AG04450 (cell line): ENCODE measurements around the gene IL17C. TPM values are rescaled to one million over a fixed set of nuclear protein-coding genes. Genes with fewer than 3 reads are reported as not detected.

ENCODE experiments used
- CTCF ChIA-PET: fragments of 300-600, 350-600 bp; formaldehyde crosslinking; extraction: SDS; loops from one replicate; lab custom pipeline; 2022; ENCODE audit warnings: antibody characterized with exemption, inconsistent platforms; lab: Charles Lee
- POLR2A ChIA-PET: fragments of 350-600 bp; formaldehyde crosslinking; extraction: SDS; loops from one replicate; lab custom pipeline; 2021; ENCODE audit warnings: antibody characterized with exemption, inconsistent platforms; lab: Yijun Ruan, JAX
- DNase-seq: peaks from one replicate; pipeline ENCODE4 v3.0.0-alpha.2; 2011; ENCODE audit warnings: low read depth, low spot score
- H3K27ac ChIP-seq: one replicate; pipeline ENCODE4 v1.5.1; 2012; ENCODE audit warnings: low read depth, low read length, control low read depth
- H3K27me3 ChIP-seq: one replicate; pipeline ENCODE4 v1.6.0; 2012; ENCODE audit warnings: low read length; ENCODE audit not compliant: control insufficient read depth, insufficient read depth
- H3K4me3 ChIP-seq: 2 replicates; pipeline ENCODE4 v1.5.1; 2011; ENCODE audit warnings: mild to moderate bottlenecking, low read depth, low read length, control low read depth
- H3K9me3 ChIP-seq: 2 replicates; pipeline ENCODE4 v1.5.1; 2012; ENCODE audit warnings: low read length; ENCODE audit not compliant: control insufficient read depth, insufficient read depth
- polyA plus RNA-seq: library from polyadenylated mRNA; depleted of rRNA; stranded (reverse); fragments of >200 nt; gene quantifications from 2 replicates; pipeline ENCODE4 v1.2.3, GENCODE V29; 2011
- TF ChIP-seq, protein P1 (sequence below): IDR thresholded peaks from 2 replicates; pipeline ENCODE4 v1.5.1; 2011; ENCODE audit warnings: low read depth, low read length, control low read depth, inconsistent platforms

The IL17C gene
- polyA plus RNA-seq, 1 experiment = not detected

DNA sequence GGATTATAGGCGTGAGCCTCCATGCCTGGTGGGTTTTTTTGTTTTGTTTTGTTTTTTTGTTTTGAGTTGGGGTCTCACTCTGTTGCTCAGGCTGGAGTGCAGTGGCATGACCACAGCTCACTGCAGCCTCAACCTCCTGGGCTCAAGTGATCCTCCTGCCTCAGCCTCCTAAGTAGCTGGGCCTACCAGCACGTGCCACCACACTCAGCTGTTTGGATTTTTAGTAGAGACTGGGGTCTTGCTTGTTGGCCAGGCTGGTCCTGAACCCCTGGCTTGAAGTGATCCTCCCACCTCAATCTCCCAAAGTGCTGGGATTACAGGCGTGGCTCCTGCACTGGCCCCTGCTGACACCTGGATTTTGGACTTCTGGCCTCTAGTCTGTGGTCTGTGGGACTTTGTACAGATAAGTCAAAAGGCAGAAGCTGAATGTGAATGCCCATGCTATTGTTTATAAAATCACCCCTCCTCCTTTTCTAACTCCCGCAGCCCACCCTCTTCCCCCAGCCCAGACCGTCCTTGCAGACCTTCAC lies 42.2 kb downstream of the IL17C start:
- no peak for DNase-seq
- H3K27ac ChIP-seq = no peak overlapping the region
- POLR2A ChIA-PET = interaction anchor here (0.7 kb wide), 1 partner anchor 18 kb away, joined by 10 read pairs; the partner anchor contains the start of gene MVD
- H3K9me3 ChIP-seq = no peaks in the 10 kb centered on the region; the same call in 1 of the 2 replicates
- TF ChIP-seq, protein P1, sequence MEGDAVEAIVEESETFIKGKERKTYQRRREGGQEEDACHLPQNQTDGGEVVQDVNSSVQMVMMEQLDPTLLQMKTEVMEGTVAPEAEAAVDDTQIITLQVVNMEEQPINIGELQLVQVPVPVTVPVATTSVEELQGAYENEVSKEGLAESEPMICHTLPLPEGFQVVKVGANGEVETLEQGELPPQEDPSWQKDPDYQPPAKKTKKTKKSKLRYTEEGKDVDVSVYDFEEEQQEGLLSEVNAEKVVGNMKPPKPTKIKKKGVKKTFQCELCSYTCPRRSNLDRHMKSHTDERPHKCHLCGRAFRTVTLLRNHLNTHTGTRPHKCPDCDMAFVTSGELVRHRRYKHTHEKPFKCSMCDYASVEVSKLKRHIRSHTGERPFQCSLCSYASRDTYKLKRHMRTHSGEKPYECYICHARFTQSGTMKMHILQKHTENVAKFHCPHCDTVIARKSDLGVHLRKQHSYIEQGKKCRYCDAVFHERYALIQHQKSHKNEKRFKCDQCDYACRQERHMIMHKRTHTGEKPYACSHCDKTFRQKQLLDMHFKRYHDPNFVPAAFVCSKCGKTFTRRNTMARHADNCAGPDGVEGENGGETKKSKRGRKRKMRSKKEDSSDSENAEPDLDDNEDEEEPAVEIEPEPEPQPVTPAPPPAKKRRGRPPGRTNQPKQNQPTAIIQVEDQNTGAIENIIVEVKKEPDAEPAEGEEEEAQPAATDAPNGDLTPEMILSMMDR = no peak
- H3K4me3 ChIP-seq = no peak overlapping the region
- peaks cover 6% of the 10 kb centered on the region for H3K27me3 ChIP-seq
- CTCF ChIA-PET = interaction anchor here (0.6 kb wide), 2 partner anchors 9 to 59 kb away, joined by 3 to 4 read pairs; no protein-coding TSS in a partner anchor

DNA sequence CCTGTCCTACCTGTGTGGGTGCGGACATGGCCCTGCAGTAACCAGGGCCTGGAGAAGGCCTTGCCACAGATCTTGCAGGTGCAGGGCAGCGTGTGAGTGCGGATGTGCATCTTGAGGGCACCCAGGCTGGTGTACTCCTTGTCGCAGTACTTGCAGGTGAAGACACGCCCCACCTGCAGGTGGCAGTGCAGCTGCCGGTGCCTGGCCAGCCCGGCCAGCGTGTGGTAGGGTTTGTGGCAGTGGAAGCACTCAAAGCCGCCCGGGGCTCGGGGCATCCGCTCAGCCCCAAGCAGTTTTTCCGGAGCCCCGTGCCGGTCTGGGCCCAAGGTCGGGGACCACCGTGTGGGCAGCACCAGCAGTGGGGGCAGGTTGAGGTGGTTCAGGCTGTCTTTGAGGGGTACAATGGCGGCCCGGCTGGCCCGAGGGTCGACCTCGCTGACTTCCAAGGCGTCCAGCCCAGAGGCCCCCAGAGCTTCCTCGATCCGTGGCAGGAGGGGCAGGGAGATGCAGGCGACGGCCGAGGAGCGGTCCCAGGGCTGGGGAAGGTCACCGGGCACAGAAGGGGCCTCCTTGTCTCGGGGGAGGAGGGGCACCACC lies 42.8 kb downstream of the IL17C start:
- ChIA-PET POLR2A (interaction anchor here (0.8 kb wide), 1 partner anchor 18 kb away, joined by 3 read pairs; the partner anchor contains the start of gene MVD), CTCF (no interaction called here)
- TF ChIP-seq, protein P1 = peak; percentile 11; the same call in 1 of the 2 replicates

DNA sequence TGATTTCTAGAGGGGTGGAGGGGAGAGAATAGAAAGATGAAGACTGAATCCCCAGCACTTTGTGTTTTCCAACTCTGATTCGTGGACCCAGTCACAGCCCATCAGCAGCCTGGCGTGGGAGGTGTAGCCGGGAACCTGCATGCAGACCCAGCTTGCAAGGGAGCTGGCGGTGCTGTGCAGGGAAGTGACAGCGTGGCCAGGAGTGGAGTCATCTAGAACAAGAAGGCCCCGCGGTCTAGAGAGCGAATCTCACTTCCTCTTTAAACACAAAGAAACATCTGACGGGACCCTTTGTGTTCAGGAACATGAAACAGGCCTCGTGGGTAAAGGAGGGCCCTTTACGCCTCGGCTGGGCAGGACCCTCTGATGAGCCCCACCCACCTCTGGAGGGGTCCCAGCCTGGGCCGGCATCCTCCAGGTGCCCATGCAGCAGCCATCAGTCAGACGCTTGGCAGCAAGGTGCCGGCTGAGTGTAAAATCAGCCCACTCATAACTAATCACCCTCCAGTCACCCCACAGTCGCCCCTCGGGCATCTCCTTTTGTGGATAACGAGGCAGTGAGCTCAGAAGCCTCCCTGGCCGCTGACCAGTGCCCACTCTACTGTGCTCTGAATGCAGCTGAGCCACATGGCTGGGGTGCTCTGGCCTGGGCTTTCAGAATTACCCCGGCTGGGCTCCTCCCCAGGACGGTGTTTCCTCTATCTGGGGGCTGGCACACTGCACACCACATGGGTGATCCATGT lies 43.5 kb downstream of the IL17C start:
- no peak for DNase-seq
- TF ChIP-seq, protein P1 = no peak

More for the DNA sequence above, 42.8 kb downstream of the IL17C start:
- Histone ChIP-seq H3K4me3 (no peak overlapping the region), H3K27ac (no peak overlapping the region), H3K9me3 (no peaks in the 10 kb centered on the region; the same call in 1 of the 2 replicates), H3K27me3 (peaks cover 8% of the 10 kb centered on the region)
- no peak for DNase-seq

DNA sequence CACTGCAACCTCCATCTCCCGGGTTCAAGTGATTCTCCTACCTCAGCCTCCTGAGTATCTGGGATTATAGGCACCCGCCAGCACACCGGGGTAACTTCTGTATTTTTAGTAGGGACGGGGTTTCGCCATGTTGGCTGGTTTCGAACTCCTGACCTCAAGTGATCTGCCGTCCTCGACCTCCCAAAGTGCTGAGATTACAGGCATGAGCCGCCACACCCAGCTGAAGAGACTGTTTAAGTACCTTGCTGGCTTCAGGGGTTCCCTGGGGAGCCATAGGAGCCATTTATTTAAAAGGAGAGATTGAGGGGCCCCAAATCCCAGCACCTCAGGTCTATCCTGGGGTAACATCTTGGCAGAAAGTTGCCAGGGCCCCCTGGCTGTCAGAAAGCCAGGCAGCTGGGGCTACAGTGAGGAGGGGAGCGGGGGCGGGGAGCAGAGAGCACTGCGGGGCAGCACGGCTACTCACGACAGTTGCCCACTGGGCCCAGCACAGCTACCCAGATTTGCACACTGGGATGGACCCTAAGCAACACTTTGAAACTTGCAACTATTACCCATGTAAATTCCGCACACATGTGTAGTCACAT lies 46.3 kb downstream of the IL17C start:
- H3K4me3 ChIP-seq = no peak overlapping the region
- H3K27me3 ChIP-seq = peaks cover 23% of the 10 kb centered on the region
- no peaks in the 10 kb centered on the region; the same call in 1 of the 2 replicates for H3K9me3 ChIP-seq
- POLR2A ChIA-PET = interaction anchor here (1.0 kb wide), 1 partner anchor 115 kb away, joined by 3 read pairs; no protein-coding TSS in a partner anchor
- TF ChIP-seq, protein P1 = no peak
- DNase-seq = no peak
- CTCF ChIA-PET = interaction anchor here (1.1 kb wide), 2 partner anchors 10 to 21 kb away, joined by 3 read pairs; partner anchors contain the start of gene MVD
- H3K27ac ChIP-seq = no peak overlapping the region

More for the DNA sequence above, 43.5 kb downstream of the IL17C start:
- no peaks in the 10 kb centered on the region; the same call in 1 of the 2 replicates for H3K9me3 ChIP-seq
- ChIA-PET CTCF (no interaction called here), POLR2A (interaction anchor here (0.8 kb wide), 1 partner anchor 19 kb away, joined by 3 read pairs; the partner anchor contains the start of gene MVD)
- no peak overlapping the region for H3K27ac ChIP-seq
- peaks cover 8% of the 10 kb centered on the region for H3K27me3 ChIP-seq
- no peak overlapping the region for H3K4me3 ChIP-seq
